Measurements from ENCODE around the gene TRNP1. TPM values are rescaled to one million over a fixed set of nuclear protein-coding genes. Genes with fewer than 3 reads are reported as not detected.
A peak's percentile ranks its signal among the peaks of the same experiment; 100 is the strongest.

The TRNP1 gene
- total RNA-seq, 1 donor from 2014 or later, result 16.2 TPM

DNA sequence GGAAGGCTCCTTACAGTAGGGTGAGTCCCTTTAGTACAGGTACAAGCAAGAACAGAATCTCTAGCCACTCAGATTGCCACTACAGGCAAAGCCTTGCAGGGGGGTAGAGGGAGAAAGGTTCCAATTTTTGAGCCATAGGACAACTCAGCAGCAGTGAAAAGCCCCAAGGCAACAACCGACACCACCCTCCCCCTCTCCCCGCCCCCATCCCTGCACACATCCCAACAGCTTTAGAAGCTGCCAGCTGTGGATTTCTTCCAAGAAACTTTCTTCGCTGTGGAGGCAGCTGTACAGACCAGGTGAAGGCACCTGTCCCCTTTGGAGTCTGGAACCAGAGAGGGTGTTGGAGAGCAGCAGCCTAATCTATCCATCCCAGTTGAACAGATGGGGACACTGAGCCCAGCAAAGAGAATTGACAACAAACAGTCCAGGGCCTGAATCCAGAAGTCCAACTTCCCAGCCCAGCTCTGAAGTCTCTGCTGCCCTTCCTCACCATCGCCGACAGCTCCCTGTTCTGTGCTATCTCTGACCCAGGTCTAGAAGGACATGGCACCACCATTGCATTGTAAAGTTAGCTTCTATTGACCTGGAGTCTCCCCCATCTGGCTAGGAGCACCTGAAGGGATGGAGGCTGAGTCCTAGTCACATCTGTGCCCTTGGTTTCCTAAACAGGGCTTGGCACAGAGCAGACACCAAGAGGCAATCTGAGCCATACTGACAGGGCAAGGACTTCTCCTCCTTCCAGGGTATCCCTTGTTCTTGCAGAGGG is 16.9 kb downstream of the TRNP1 start:
- H3K27ac ChIP-seq, result peak overlapping the region; percentile 68
- DNase-seq (no peak), ATAC-seq (no peak)
- no peaks in the 10 kb centered on the region for H3K27me3 ChIP-seq
- H3K4me1 ChIP-seq, result peaks cover 32% of the 10 kb centered on the region
- intact Hi-C loops (cut with DNase I), result no loop called here
- no peaks in the 10 kb centered on the region for H3K9me3 ChIP-seq
- peaks cover 5% of the 10 kb centered on the region for H3K36me3 ChIP-seq
- TF ChIP-seq, protein P1, sequence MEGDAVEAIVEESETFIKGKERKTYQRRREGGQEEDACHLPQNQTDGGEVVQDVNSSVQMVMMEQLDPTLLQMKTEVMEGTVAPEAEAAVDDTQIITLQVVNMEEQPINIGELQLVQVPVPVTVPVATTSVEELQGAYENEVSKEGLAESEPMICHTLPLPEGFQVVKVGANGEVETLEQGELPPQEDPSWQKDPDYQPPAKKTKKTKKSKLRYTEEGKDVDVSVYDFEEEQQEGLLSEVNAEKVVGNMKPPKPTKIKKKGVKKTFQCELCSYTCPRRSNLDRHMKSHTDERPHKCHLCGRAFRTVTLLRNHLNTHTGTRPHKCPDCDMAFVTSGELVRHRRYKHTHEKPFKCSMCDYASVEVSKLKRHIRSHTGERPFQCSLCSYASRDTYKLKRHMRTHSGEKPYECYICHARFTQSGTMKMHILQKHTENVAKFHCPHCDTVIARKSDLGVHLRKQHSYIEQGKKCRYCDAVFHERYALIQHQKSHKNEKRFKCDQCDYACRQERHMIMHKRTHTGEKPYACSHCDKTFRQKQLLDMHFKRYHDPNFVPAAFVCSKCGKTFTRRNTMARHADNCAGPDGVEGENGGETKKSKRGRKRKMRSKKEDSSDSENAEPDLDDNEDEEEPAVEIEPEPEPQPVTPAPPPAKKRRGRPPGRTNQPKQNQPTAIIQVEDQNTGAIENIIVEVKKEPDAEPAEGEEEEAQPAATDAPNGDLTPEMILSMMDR (IDR thresholded peaks at IDR 0.05), result no peak
- H3K4me3 ChIP-seq, result peak overlapping the region; percentile 60

DNA sequence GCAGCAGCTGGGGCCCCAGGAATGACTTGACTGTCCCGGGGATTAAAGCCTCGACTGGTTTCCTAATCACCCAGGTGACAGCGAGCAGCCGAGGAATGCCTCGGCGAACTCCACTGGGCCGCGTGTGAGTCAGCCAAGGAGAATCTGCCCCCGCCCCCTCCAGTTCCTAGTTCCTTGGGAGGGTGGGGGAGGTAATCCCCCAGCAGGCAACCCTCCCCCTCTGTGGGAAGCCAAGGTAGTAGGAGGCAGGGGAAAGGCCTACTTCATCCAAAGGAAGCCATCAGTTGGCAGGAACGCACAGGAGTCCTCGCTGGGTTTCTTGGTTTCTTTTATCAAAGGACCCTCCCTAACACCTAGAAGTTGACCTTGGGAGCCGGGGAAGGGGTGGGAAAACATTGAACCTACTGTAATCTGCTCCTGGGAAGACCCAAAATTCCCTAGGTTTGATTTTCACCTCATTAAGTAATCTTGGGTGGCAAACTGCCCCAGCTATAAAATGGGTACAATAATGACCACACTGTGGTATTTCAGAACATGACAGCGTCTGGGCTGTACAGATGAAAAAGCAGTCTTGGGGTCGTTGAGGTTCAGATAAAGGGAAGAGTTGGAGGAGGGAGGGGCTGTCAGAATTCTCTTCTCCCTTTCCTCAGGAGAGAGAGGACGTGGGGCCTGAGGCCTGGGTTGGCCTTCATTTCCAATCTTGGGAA is 17.7 kb downstream of the TRNP1 start:
- DNase-seq, result peak; percentile 88
- Histone ChIP-seq H3K4me3 (peak overlapping the region; percentile 60), H3K27me3 (no peaks in the 10 kb centered on the region), H3K9me3 (no peaks in the 10 kb centered on the region), H3K4me1 (peaks cover 24% of the 10 kb centered on the region), H3K27ac (peak overlapping the region; percentile 68), H3K36me3 (no peaks in the 10 kb centered on the region)
- ATAC-seq, result peak; percentile 55
- TF ChIP-seq, protein P1 (IDR thresholded peaks at IDR 0.05), result no peak
- intact Hi-C loops (cut with DNase I), result no loop called here

DNA sequence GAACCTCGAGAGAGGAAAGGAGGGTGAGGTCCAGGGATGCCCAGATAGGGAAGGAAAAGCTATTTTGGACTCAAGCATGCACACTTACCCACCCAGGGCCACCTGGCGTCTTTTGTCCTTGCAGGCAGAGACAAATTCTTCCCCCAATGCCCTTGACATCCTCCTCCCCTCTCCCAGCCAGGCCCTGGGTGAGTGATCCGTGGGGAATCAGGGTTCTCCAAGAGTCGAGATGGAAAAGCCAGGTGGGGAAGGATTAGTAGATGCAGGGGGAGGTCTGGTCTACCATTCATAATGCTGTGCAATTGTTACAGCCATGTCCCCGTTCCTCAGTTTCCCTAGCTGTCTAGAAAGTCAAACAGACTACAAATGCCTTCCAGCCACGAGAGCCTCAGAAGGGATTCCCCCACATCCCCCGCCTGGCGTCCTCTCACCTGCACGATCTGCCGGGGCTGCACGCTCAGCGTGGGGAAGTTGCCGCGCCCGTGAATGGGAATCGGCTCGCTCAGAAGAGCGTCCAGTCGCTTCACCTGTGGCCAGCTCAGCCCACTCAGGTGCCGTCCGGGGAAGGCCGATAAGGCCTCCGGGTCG is 18.6 kb downstream of the TRNP1 start:
- intact Hi-C loops (cut with DNase I), result no loop called here
- no peaks in the 10 kb centered on the region for H3K9me3 ChIP-seq
- TF ChIP-seq, protein P1 (IDR thresholded peaks at IDR 0.05), result no peak
- H3K4me3 ChIP-seq, result peak overlapping the region; percentile 60
- H3K36me3 ChIP-seq, result no peaks in the 10 kb centered on the region
- ATAC-seq, result no peak
- peak; percentile 74 for DNase-seq
- H3K27ac ChIP-seq, result peak overlapping the region; percentile 68
- peaks cover 17% of the 10 kb centered on the region for H3K4me1 ChIP-seq
- H3K27me3 ChIP-seq, result no peaks in the 10 kb centered on the region

DNA sequence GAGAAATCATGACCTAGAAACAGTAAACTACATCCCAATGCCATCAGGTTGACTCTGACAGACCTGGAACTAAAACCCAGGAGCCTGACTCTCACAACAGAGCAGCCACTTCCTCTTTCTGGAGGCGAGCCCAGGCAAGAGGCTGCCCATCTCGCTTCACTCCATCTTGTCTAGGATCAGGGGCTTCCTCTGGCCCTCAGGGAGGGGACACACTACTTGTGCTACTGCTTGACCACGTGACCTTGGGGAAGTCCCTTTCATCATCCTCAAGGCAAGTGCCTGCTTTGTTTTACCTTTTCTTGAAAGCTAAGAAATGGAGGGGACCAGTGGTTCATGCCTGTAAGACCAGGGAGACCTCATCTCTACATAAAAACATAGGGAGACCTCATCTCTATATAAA is 21.8 kb downstream of the TRNP1 start:
- TF ChIP-seq, protein P1 (IDR thresholded peaks at IDR 0.05), result no peak
- Histone ChIP-seq H3K36me3 (no peaks in the 10 kb centered on the region), H3K4me3 (no peak overlapping the region), H3K4me1 (peaks cover 7% of the 10 kb centered on the region), H3K27me3 (no peaks in the 10 kb centered on the region), H3K27ac (no peak overlapping the region), H3K9me3 (no peaks in the 10 kb centered on the region)
- intact Hi-C loops (cut with DNase I), result no loop called here
- ATAC-seq (no peak), DNase-seq (no peak)

DNA sequence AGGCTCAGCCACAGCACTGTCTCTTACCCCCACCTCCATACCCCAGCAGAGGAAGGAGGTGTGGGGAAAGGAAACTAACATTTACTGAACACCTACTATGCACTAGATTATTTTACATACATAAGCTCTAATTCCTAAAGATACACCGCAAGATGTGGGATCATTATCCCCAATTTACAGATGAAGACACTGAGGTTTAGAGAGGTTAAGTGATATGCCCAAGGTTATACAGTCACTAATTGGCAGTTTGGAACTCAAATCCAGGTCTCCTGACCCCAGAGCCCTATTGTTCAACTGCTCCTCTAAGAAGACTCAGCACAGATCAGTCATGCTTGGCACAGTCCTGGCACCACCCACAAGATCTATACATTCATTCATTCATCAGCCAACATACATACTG is 22.9 kb downstream of the TRNP1 start:
- no peak for ATAC-seq
- Histone ChIP-seq H3K4me1 (peaks cover 7% of the 10 kb centered on the region), H3K4me3 (no peak overlapping the region), H3K27ac (no peak overlapping the region), H3K36me3 (no peaks in the 10 kb centered on the region), H3K9me3 (no peaks in the 10 kb centered on the region), H3K27me3 (no peaks in the 10 kb centered on the region)
- TF ChIP-seq, protein P1 (IDR thresholded peaks at IDR 0.05), result no peak
- intact Hi-C loops (cut with DNase I), result no loop called here
- DNase-seq, result no peak

All from upper lobe of right lung (tissue), 1 donor.